ENCODE measurements around the gene LGALS14. TPM values are rescaled to one million over a fixed set of nuclear protein-coding genes. Genes with fewer than 3 reads are reported as not detected.
A peak's percentile ranks its signal among the peaks of the same experiment; 100 is the strongest.
"Not testable (repeated sequence)": the region's sequence is repeated elsewhere in the genome, so short reads cannot be mapped to it uniquely, and the experiment has no call there.

LGALS14 gene
- total RNA-seq, result 1 to 10 TPM in 1 of 2 experiments, under 1 TPM in 1; 0.80 to 1.4 TPM

DNA sequence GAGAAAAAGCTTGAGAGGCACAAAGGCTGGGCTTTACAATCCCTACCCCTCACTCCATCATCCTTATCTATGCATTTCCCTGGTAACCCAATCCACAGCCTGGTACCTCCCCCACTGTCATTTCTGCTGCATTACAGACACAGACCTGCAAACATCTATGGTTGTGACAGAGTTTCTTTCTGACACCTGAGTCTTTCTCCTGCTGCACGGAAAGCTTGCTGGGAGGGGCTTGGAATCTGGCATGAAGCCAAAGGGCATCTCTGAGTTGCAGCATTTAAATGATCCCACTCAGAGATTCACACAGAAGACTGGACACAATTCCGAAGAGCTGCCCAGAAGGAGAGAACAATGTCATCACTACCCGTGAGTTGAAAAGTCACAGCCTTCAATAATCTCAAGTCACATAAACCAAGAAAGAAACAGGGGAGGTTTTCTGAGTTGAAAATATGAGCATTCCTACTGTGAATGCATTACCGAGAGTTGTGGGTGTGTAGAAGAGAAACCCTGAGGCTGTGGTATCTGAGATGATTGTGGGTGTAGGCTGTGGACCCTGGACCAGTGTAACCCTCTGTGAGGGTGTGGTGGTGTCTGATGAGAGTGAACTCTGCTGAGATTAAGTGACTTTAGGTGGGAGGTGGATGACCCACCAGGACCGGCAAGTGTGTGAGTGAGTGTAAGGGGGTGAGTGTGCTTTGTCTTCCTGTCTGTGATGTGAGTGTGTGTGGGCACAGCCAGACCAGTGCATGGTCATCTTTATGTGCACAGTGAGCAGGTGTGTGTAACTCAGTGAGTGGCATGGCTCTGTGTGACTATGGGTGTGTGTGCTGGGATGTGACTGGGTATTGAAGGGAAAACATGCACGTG, at the start of gene LGALS14:
TSS of gene LGALS14 (plus strand) at position 301 of the 864 bp plus-strand sequence. CDS start at position 349, 48 bp downstream.
- ChIA-PET POLR2A (interaction anchor here (0.8 kb wide), 1 partner anchor 24 kb away, joined by 3 read pairs; no protein-coding TSS in a partner anchor), CTCF (interaction anchor here (0.7 kb wide), 1 partner anchor 83 kb away, joined by 3 read pairs; no protein-coding TSS in a partner anchor)
- DNase-seq (peak; percentile 58), ATAC-seq (peak; percentile 83)
- intact Hi-C loops (cut with DNase I, micrococcal nuclease), result loop anchor here (1.0 kb wide), 1 partner anchor 25 kb away; no protein-coding TSS in a partner anchor
- H3K9me3 Mint-ChIP-seq (ENCODE audit: low read depth), result no peaks in the 10 kb centered on the region
- peaks cover 4% of the 10 kb centered on the region for H3K36me3 Mint-ChIP-seq (ENCODE audit: low read depth)
- H3K27ac Mint-ChIP-seq, result peak within 1 kb of the TSS; percentile 85
- peak within 1 kb of the TSS; percentile 4 for H3K4me3 Mint-ChIP-seq
- H3K27me3 Mint-ChIP-seq, result peaks cover 14% of the 10 kb centered on the region
- H3K4me1 Mint-ChIP-seq, result peaks cover 34% of the 10 kb centered on the region

GRCh38 chr19:39655613-39656012, 48.7 kb upstream of the LGALS14 start, which contains the start of gene LGALS16:
LGALS16 (plus strand) TSS chr19:39655913; CDS start chr19:39655962, 49 bp downstream.
- DNase-seq (no peak), ATAC-seq (no peak)
- H3K36me3 Mint-ChIP-seq (ENCODE audit: low read depth), result no peaks in the 10 kb centered on the region
- CTCF ChIA-PET, result no interaction called here
- no peak within 1 kb of the TSS for H3K4me3 Mint-ChIP-seq
- H3K4me1 Mint-ChIP-seq, result no peaks in the 10 kb centered on the region
- intact Hi-C loops (cut with DNase I, micrococcal nuclease), result no loop called here
- H3K27ac Mint-ChIP-seq, result peak within 1 kb of the TSS; percentile 7
- POLR2A ChIA-PET, result no interaction called here
- H3K9me3 Mint-ChIP-seq (ENCODE audit: low read depth), result no peaks in the 10 kb centered on the region
- peaks cover 42% of the 10 kb centered on the region for H3K27me3 Mint-ChIP-seq

DNA sequence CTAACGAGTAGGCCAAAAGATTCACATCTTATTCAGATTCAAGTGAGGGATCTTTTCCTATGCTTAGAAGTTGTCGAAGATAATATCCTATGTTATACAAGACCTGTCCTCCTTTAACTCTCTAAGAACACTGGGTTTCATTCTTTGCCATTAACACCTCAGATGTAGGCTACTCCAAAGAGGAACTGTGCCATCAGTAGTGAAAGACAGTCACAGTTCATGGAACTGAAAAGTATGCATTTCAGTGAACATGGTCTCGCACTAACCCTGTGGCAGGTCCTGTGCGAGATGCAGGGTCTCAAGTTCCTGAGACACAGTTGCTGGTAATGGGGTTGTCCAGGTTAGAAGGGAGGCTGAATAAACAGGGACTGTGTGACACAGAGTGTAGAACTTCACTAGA, 44.5 kb upstream of the LGALS14 start:
- ATAC-seq, result no peak
- POLR2A ChIA-PET, result no interaction called here
- CTCF ChIA-PET, result no interaction called here
- no peak overlapping the region for H3K27ac Mint-ChIP-seq
- H3K9me3 Mint-ChIP-seq (ENCODE audit: low read depth), result no peaks in the 10 kb centered on the region
- peaks cover 3% of the 10 kb centered on the region for H3K4me1 Mint-ChIP-seq
- H3K4me3 Mint-ChIP-seq, result no peak overlapping the region
- peaks cover 14% of the 10 kb centered on the region for H3K27me3 Mint-ChIP-seq
- DNase-seq, result no peak
- intact Hi-C loops (cut with DNase I, micrococcal nuclease), result no loop called here
- no peaks in the 10 kb centered on the region for H3K36me3 Mint-ChIP-seq (ENCODE audit: low read depth)

- POLR2A ChIA-PET, result no interaction called here
Measured at GRCh38 chr19:39660661-39661060, 43.6 kb upstream of the LGALS14 start.

DNA sequence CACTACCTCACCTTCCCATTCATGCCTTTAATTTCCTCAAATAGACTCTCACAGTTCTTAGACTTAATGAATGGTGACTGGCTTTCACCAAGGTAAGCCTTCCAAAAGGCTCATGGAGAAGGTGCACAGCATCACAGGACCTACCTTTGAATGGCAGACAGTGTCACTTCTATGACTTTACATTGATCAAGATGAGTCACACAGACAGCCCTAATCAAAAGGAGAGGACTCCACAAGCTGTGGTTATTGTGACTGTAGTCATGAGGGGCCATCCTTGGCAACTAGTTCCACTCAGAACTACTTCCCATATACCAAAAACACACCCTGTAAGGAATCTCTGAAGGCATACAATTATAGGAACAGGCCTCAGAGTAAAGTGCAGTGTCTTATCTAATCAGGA, 42.7 kb upstream of the LGALS14 start:
- no peak overlapping the region for H3K27ac Mint-ChIP-seq
- H3K4me3 Mint-ChIP-seq, result no peak overlapping the region
- no peak for DNase-seq
- peak; percentile 75 for ATAC-seq
- H3K27me3 Mint-ChIP-seq, result peaks cover 4% of the 10 kb centered on the region
- H3K36me3 Mint-ChIP-seq (ENCODE audit: low read depth), result no peaks in the 10 kb centered on the region
- H3K9me3 Mint-ChIP-seq (ENCODE audit: low read depth), result peaks cover 2% of the 10 kb centered on the region
- ChIA-PET POLR2A (no interaction called here), CTCF (no interaction called here)
- H3K4me1 Mint-ChIP-seq, result peaks cover 3% of the 10 kb centered on the region
- intact Hi-C loops (cut with DNase I, micrococcal nuclease), result no loop called here

More at GRCh38 chr19:39660661-39661060, 43.6 kb upstream of the LGALS14 start:
- Mint-ChIP-seq H3K9me3 (ENCODE audit: low read depth) (peaks cover under 1% of the 10 kb centered on the region), H3K36me3 (ENCODE audit: low read depth) (no peaks in the 10 kb centered on the region), H3K27ac (no peak overlapping the region), H3K4me3 (no peak overlapping the region), H3K27me3 (peaks cover 10% of the 10 kb centered on the region), H3K4me1 (peaks cover 3% of the 10 kb centered on the region)
- intact Hi-C loops (cut with DNase I, micrococcal nuclease), result no loop called here
- DNase-seq (no peak), ATAC-seq (no peak)
- CTCF ChIA-PET, result interaction anchor here (0.6 kb wide), 1 partner anchor 81 kb away, joined by 3 read pairs; no protein-coding TSS in a partner anchor

DNA sequence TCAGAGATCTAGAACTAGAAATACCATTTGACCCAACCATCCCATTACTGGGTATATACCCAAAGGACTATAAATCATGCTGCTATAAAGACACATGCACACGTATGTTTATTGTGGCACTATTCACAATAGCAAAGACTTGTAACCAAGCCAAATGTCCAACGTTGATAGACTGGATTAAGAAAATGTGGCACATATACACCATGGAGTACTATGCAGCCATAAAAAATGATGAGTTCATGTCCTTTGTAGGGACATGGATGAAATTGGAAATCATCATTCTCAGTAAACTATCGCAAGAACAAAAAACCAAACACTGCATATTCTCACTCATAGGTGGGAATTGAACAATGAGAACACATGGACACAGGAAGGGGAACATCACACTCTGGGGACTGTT, 34.4 kb upstream of the LGALS14 start:
- CTCF ChIA-PET, result interaction anchor here (7.2 kb wide), 1 partner anchor 116 kb away, joined by 88 read pairs; no protein-coding TSS in a partner anchor
- POLR2A ChIA-PET; DNase-seq; ATAC-seq; H3K9me3 Mint-ChIP-seq (ENCODE audit: low read depth); H3K36me3 Mint-ChIP-seq (ENCODE audit: low read depth); H3K4me3 Mint-ChIP-seq; H3K27ac Mint-ChIP-seq: not testable (repeated sequence)
- Mint-ChIP-seq H3K4me1 (peaks cover 12% of the 10 kb centered on the region), H3K27me3 (peaks cover 12% of the 10 kb centered on the region)
- intact Hi-C loops (cut with DNase I, micrococcal nuclease), result loop anchor here in 1 of 2 experiments (5.0 kb wide), 1 partner anchor 97 kb away; no protein-coding TSS in a partner anchor

GRCh38 chr19:39670998-39671397, 33.3 kb upstream of the LGALS14 start:
- Mint-ChIP-seq H3K9me3 (ENCODE audit: low read depth) (no peaks in the 10 kb centered on the region), H3K27ac (no peak overlapping the region), H3K36me3 (ENCODE audit: low read depth) (no peaks in the 10 kb centered on the region), H3K27me3 (peaks cover 11% of the 10 kb centered on the region), H3K4me1 (peaks cover 23% of the 10 kb centered on the region), H3K4me3 (no peak overlapping the region)
- POLR2A ChIA-PET, result no interaction called here
- ATAC-seq (no peak), DNase-seq (no peak)
- intact Hi-C loops (cut with DNase I, micrococcal nuclease), result loop anchor here in 1 of 2 experiments (5.0 kb wide), 1 partner anchor 96 kb away; no protein-coding TSS in a partner anchor
- CTCF ChIA-PET, result interaction anchor here (0.9 to 7.2 kb wide), 5 partner anchors 98 to 137 kb away, joined by 3 to 88 read pairs (median 25); no protein-coding TSS in a partner anchor

DNA sequence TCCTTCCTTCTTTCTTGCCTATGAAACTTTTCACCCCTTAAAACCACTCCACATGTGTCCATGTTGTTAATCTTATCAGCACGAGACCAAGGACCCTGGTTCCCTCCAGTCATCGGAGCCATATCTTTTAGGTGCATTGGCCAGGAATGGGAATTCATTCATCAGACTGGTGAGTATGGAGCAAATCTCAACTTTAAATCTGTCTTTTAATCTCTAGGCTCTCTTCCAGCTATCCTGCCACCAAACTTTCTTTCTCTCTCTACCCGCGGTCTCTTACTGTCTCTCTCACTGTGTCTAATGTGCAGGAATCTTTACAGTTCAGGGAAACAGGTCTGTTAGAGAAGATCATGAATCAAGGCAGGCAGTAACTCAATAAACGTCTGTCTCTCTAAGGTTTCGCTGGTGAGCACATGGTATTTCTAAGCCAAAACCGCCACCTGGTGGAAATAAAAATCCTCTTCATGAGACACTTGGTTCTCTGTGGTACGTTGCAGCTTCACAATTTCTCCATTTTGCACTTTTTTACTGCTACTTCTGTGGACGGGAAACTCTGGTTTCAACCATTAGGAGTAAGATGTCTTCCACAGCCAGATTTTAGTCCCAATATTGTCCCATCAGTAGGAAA, 32.4 kb upstream of the LGALS14 start:
- H3K9me3 Mint-ChIP-seq (ENCODE audit: low read depth), result no peaks in the 10 kb centered on the region
- peaks cover 27% of the 10 kb centered on the region for H3K4me1 Mint-ChIP-seq
- H3K36me3 Mint-ChIP-seq (ENCODE audit: low read depth), result no peaks in the 10 kb centered on the region
- peak overlapping the region; percentile 45 for H3K27ac Mint-ChIP-seq
- CTCF ChIA-PET, result interaction anchor here (0.6 to 7.2 kb wide), 13 partner anchors 22 to 386 kb away, joined by 3 to 88 read pairs (median 4); no protein-coding TSS in a partner anchor
- ATAC-seq (peak; percentile 67), DNase-seq (peak; percentile 64)
- POLR2A ChIA-PET, result no interaction called here
- H3K4me3 Mint-ChIP-seq, result no peak overlapping the region
- peaks cover 8% of the 10 kb centered on the region for H3K27me3 Mint-ChIP-seq
- intact Hi-C loops (cut with DNase I, micrococcal nuclease), result loop anchor here (1.0 to 5.0 kb wide), 3 partner anchors 95 to 232 kb away; no protein-coding TSS in a partner anchor

- no peak for DNase-seq
- peaks cover 8% of the 10 kb centered on the region for H3K27me3 Mint-ChIP-seq
- no peaks in the 10 kb centered on the region for H3K9me3 Mint-ChIP-seq (ENCODE audit: low read depth)
- H3K27ac Mint-ChIP-seq, result no peak overlapping the region
- H3K36me3 Mint-ChIP-seq (ENCODE audit: low read depth), result no peaks in the 10 kb centered on the region
- intact Hi-C loops (cut with DNase I, micrococcal nuclease), result loop anchor here (1.0 to 5.0 kb wide), 3 partner anchors 95 to 232 kb away; no protein-coding TSS in a partner anchor
- peaks cover 27% of the 10 kb centered on the region for H3K4me1 Mint-ChIP-seq
- ChIA-PET CTCF (interaction anchor here (0.6 to 7.2 kb wide), 22 partner anchors 9 to 562 kb away, joined by 3 to 88 read pairs (median 4); no protein-coding TSS in a partner anchor), POLR2A (no interaction called here)
- ATAC-seq, result no peak
- H3K4me3 Mint-ChIP-seq, result no peak overlapping the region
Measured at GRCh38 chr19:39672473-39672872, 31.8 kb upstream of the LGALS14 start.

DNA sequence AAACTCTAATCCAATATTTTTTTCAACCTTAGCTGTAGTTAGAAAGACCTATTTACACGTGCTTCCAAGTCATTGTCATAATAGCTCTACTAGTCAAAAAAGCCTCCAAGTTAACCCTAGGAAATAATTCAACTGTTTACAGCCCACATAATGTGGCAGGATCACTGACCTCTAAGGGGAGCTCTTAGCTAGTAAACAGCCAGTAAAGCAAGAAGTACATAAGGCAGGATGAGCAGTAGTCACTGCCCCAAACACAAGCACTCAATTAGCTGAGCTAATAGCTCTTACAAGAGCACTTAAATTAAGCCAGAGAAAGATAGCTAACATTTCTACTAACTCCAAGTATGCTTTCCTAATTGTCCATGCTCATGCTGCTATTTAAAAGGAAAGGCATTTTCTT, 30.4 kb upstream of the LGALS14 start:
- intact Hi-C loops (cut with DNase I, micrococcal nuclease), result loop anchor here (1.0 to 5.0 kb wide), 2 partner anchors 92 to 93 kb away; no protein-coding TSS in a partner anchor
- H3K4me1 Mint-ChIP-seq, result peaks cover 38% of the 10 kb centered on the region
- H3K36me3 Mint-ChIP-seq (ENCODE audit: low read depth); ATAC-seq; POLR2A ChIA-PET; H3K4me3 Mint-ChIP-seq; DNase-seq; H3K9me3 Mint-ChIP-seq (ENCODE audit: low read depth); H3K27ac Mint-ChIP-seq; H3K27me3 Mint-ChIP-seq: not testable (repeated sequence)
- CTCF ChIA-PET, result interaction anchor here (0.7 to 7.2 kb wide), 15 partner anchors 9 to 904 kb away, joined by 3 to 88 read pairs (median 3); partner anchors contain the start of gene RPS16

- H3K9me3 Mint-ChIP-seq (ENCODE audit: low read depth), result no peaks in the 10 kb centered on the region
- peak overlapping the region; percentile 86 for H3K27ac Mint-ChIP-seq
- POLR2A ChIA-PET, result no interaction called here
- CTCF ChIA-PET, result interaction anchor here (0.7 to 7.2 kb wide), 2 partner anchors 26 to 123 kb away, joined by 3 to 88 read pairs; no protein-coding TSS in a partner anchor
- H3K27me3 Mint-ChIP-seq, result peaks cover 4% of the 10 kb centered on the region
- peak; percentile 51 for DNase-seq
- H3K36me3 Mint-ChIP-seq (ENCODE audit: low read depth), result no peaks in the 10 kb centered on the region
- intact Hi-C loops (cut with DNase I, micrococcal nuclease), result loop anchor here (5.0 kb wide), 2 partner anchors 134 to 334 kb away; partner anchors contain the start of genes EID2 (in 1 of the 2) and SAMD4B (in 1 of the 2)
- no peak overlapping the region for H3K4me3 Mint-ChIP-seq
- peaks cover 57% of the 10 kb centered on the region for H3K4me1 Mint-ChIP-seq
- ATAC-seq, result peak; percentile 55
Measured at GRCh38 chr19:39676004-39676403, 28.3 kb upstream of the LGALS14 start.
